ENCODE data around the gene SYT13. TPM values are rescaled to one million over a fixed set of nuclear protein-coding genes. Genes with fewer than 3 reads are reported as not detected.

Gene SYT13
- total RNA-seq, 1 experiment from 2014 or later = not detected

DNA sequence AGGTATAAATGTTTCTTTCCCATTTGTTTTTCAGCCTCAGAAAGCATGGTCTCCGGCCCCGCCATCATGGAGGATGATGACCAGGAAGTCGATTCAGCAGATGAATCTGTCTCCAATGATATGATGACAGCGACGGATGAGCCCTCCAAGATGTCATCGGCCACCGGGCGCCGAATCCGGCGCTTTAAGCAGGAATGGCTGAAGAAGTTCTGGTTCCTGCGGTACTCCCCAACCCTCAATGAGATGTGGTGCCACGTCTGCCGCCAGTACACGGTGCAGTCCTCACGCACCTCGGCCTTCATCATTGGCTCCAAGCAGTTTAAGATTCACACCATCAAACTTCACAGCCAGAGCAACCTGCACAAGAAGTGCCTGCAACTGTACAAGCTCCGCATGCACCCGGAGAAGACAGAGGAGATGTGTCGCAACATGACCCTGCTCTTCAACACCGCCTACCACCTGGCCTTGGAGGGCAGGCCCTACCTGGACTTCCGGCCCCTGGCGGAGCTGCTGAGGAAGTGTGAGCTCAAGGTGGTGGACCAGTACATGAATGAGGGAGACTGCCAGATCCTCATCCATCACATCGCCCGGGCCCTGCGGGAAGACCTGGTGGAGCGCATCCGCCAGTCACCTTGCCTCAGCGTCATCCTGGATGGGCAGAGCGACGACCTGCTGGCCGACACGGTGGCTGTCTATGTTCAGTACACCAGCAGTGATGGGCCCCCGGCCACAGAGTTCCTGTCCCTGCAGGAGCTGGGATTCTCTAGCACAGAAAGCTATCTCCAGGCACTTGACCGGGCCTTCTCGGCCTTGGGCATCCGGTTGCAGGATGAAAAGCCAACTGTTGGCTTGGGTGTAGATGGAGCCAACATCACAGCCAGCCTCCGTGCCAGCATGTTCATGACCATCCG, 59.9 kb downstream of the SYT13 start:
- H4K20me1 ChIP-seq (ENCODE audit: insufficient read depth) = no peaks in the 10 kb centered on the region
- H3K79me2 ChIP-seq (ENCODE audit: low read depth) = no peaks in the 10 kb centered on the region
- H3K9me3 ChIP-seq (ENCODE audit: insufficient read depth, low read depth) = no peaks in the 10 kb centered on the region
- intact Hi-C loops (cut with micrococcal nuclease; ENCODE audit: unreplicated experiment) = no loop called here
- no peak overlapping the region for H3K4me3 ChIP-seq
- no peak for TF ChIP-seq CTCF (conservative IDR thresholded peaks at IDR 0.05)
- no peak for TF ChIP-seq EZH2 (IDR thresholded peaks at IDR 0.05; ENCODE audit: low read depth)
- no peaks in the 10 kb centered on the region for H3K4me1 ChIP-seq (replicated peaks; ENCODE audit: insufficient read depth)
- H3K9me2 ChIP-seq (ENCODE audit: insufficient read depth) = no peaks in the 10 kb centered on the region
- no peaks in the 10 kb centered on the region for H3F3A ChIP-seq (ENCODE audit: insufficient read depth, low read depth)
- DNase-seq = no peak
- H2AFZ ChIP-seq = no peak overlapping the region
- CTCF ChIA-PET = no interaction called here
- no peaks in the 10 kb centered on the region for H3K36me3 ChIP-seq (ENCODE audit: low read depth)
- POLR2A ChIA-PET (ENCODE audit: unreplicated experiment) = no interaction called here
- no peak overlapping the region for H3K27ac ChIP-seq
- BruUV-seq (replicated peaks) = no TSS peak
- peaks cover 76% of the 10 kb centered on the region for H3K27me3 ChIP-seq (ENCODE audit: insufficient read depth, low read depth)
- no peak overlapping the region for H3K4me2 ChIP-seq

DNA sequence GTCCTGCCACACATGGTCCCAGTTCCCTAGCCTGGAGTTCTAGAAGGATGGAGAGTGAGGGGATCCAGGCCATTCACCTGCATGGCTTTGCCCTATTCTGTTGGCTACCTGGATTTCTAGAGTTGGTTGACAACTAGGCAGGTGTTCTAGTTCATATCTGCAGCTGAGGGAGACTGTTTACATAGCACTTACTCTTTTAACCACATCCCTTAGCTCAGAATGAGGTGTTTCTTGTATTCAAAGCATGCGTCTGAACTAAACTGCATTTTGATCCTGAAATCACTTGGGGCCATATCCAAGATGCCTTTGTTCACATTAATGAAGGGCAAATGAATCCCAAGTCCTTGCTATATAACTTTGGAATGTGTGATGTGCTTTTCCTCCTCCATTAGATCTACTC, 60.9 kb downstream of the SYT13 start:
- Histone ChIP-seq H3K4me1 (replicated peaks; ENCODE audit: insufficient read depth) (no peaks in the 10 kb centered on the region), H3K4me3 (no peak overlapping the region), H3K27me3 (ENCODE audit: insufficient read depth, low read depth) (peaks cover 78% of the 10 kb centered on the region), H3F3A (ENCODE audit: insufficient read depth, low read depth) (no peaks in the 10 kb centered on the region), H3K79me2 (ENCODE audit: low read depth) (no peaks in the 10 kb centered on the region), H4K20me1 (ENCODE audit: insufficient read depth) (no peaks in the 10 kb centered on the region), H3K27ac (no peak overlapping the region), H3K4me2 (no peak overlapping the region), H3K36me3 (ENCODE audit: low read depth) (no peaks in the 10 kb centered on the region), H2AFZ (no peak overlapping the region), H3K9me3 (ENCODE audit: insufficient read depth, low read depth) (no peaks in the 10 kb centered on the region), H3K9me2 (ENCODE audit: insufficient read depth) (no peaks in the 10 kb centered on the region)
- intact Hi-C loops (cut with micrococcal nuclease; ENCODE audit: unreplicated experiment) = no loop called here
- BruUV-seq (replicated peaks) = no TSS peak
- CTCF ChIA-PET = no interaction called here
- TF ChIP-seq CTCF (conservative IDR thresholded peaks at IDR 0.05) (no peak), EZH2 (IDR thresholded peaks at IDR 0.05; ENCODE audit: low read depth) (no peak)
- POLR2A ChIA-PET (ENCODE audit: unreplicated experiment) = no interaction called here
- no peak for DNase-seq

GRCh38 chr11:45224766-45225165, 61.4 kb downstream of the SYT13 start:
- intact Hi-C loops (cut with micrococcal nuclease; ENCODE audit: unreplicated experiment) = no loop called here
- no peak overlapping the region for H3K27ac ChIP-seq
- no TSS peak for BruUV-seq (replicated peaks)

More at GRCh38 chr11:45224766-45225165, 61.4 kb downstream of the SYT13 start:
- Histone ChIP-seq H3F3A (ENCODE audit: insufficient read depth, low read depth) (no peaks in the 10 kb centered on the region), H3K4me1 (replicated peaks; ENCODE audit: insufficient read depth) (no peaks in the 10 kb centered on the region), H4K20me1 (ENCODE audit: insufficient read depth) (no peaks in the 10 kb centered on the region), H3K79me2 (ENCODE audit: low read depth) (no peaks in the 10 kb centered on the region), H2AFZ (no peak overlapping the region), H3K9me2 (ENCODE audit: insufficient read depth) (no peaks in the 10 kb centered on the region), H3K4me3 (no peak overlapping the region), H3K9me3 (ENCODE audit: insufficient read depth, low read depth) (no peaks in the 10 kb centered on the region), H3K4me2 (no peak overlapping the region), H3K27me3 (ENCODE audit: insufficient read depth, low read depth) (peaks cover 80% of the 10 kb centered on the region), H3K36me3 (ENCODE audit: low read depth) (no peaks in the 10 kb centered on the region)
- TF ChIP-seq CTCF (conservative IDR thresholded peaks at IDR 0.05) = no peak
- TF ChIP-seq EZH2 (IDR thresholded peaks at IDR 0.05; ENCODE audit: low read depth) = no peak
- ChIA-PET CTCF (no interaction called here), POLR2A (ENCODE audit: unreplicated experiment) (no interaction called here)
- DNase-seq = no peak

All from PC-9 (cell line).